Retina (tissue), 1 donor: ENCODE results near the gene CBFA2T3.

Experiments used
- DNase-seq: peaks from one replicate; pipeline ENCODE4 v3.0.0-alpha.2; 2016

Gene CBFA2T3

DNA sequence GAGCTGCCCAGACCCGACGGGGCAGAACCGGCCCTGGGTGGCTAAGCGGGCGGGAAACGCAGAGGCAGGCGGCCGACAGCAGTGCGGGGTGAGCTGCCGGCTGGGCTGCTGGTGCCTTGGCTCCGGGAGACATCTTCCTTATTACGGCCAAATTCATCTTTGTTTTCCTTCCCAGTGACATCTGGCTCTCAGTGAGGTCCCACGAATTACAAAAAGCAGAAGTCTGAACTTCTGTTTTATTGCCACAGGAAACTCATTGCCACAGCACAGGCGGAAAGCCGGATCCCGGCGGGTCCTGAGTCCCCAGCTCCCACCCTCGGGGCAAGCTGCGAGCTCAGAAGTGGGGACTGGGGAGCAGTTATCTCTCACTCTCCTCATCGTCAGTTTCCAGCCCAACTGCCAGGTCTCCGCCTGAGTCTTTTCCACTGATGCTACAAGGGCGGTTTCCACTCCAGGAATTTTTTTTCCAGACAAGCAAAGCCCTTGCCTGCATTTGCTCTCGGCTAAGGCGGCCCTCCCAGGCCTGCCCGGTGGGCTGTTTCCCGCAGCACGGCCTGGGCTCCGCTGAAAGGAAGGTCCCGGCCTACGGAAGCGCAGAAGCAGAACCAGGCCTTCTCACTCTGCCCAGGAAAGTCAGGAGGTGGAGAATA is 40.3 kb downstream of the CBFA2T3 start:
- DNase-seq: no peak

DNA sequence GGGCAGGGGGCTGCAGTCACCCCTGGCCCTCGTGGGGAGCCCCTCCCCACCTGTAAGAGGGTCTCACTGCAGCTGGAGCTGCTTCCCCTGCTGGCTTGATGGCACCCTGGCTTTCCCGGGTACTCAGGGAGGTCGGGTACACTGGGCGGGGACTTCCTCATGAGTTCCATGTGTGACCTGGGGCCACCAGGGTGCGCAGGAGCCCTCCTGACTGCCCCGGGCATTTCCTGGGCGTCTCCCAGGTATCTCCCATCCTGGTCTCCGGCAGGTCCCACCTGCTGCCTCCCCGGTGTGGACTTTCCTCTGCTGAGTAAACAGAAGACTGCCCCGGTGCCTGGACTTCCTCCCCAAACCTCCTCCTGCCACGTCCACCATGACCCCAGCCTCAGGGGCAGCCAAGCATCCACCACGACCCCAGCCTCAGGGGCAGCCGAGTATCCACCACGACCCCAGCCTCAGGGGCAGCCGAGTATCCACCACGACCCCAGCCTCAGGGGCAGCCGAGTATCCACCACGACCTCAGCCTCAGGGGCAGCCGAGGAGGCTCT is 40.9 kb downstream of the CBFA2T3 start:
- DNase-seq: no peak

DNA sequence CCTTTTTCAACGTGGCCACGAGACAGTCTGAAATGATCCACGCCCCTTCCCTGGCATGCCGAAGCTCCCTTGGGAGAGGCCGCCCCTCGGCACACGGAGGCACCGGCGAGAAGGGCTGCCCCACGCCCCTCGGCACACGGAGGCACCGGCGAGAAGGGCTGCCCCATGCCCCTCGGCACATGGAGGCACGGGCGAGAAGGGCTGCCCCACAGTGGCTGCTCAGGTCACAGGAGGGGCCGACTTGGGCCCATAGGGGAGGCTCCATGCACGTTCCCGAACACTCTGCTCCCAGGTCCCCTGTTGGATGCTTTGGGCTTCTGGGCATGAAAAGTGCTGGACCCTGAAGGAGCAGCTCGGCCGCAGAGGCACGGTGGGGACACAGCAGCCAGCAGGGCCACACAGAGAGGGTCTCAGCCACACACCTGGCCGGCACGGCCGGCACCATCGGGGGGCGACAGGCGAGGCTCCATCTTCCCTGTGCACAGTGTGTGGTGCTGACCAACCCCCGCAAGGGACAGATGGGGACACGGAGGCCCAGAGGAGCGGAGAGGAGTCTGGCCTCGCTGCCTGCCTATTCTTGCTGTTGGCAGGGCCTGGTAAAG is 42.8 kb downstream of the CBFA2T3 start:
- DNase-seq: no peak

DNA sequence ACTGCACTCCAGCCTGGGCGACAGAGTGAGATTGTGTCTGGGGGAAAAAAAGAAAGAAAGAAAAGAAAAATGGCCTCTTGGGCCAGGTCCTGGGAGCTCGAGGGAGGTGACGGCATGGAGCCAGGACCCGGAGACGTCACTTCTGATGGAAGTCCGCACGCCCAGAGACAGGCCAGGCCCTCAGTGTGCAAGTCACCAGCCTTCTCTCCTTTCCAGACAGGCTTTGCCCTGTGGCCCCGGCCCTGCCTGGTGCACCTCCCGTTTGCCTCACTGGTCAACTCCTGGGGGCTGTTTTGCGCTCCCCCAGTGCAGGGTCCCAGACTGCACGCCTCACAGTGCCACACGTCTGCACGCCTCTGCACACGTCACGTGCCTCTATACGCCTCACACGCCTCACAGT is 44.1 kb downstream of the CBFA2T3 start:
- no peak for DNase-seq

DNA sequence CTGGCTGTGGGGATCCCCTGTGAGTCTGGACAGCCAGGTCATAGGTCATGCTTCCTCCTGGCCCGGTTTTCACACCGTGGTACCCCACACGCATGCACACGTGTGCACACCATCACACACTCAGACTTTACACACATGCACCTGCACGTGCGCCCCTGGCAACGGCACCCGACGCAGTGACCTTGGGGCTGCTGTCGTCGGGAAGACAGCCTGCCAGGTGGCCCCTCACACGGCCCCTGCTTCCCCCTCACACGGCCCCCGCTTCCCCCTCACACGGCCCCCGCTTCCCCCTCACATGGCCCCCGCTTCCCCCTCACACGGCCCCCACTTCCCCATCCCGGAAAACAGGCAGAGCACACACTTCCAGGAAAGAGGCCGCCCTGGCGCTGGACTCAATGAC is 45.1 kb downstream of the CBFA2T3 start:
- DNase-seq: no peak

DNA sequence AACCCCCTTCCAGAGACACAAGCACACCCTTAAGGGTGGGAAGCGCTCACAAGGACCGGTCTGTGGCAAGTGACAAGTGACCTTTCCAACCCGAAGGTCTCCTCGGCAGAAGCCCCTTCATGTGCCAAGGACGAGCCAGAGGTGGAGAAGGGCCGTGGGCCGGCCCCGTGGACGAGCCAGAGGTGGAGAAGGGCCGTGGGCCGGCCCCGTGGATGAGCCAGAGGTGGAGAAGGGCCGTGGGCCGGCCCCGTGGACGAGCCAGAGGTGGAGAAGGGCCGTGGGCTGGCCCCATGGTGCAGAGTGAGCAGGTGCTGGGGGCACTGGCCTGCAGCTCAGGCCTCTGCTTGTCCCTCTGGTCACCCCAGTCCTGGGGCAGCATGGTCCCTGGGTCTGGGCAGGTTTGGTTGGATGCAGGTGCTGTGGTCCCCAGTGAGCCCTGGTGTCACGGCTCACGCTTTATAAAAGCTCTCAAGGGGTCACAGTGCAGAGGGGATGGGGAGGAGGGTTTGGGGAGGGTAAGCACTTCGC is 45.6 kb downstream of the CBFA2T3 start:
- DNase-seq: no peak

DNA sequence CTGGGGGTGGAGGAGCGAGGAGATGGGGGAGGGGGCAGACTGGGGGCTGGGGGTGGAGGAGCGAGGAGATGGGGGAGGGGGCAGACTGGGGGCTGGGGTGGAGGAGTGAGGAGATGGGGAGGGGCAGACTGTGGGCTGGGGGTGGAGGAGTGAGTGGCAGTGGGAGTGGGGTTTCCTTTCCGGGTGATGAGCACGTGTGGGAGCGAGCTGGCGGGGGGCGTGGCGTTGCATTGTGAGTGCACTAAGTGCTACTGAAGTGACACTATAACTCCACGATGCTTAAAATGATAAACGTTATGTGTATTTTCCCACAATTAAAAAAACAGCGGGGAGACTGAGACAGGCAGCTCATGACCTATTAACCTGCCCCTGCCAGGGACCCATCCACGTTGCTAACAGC is 46.3 kb downstream of the CBFA2T3 start:
- DNase-seq: no peak

DNA sequence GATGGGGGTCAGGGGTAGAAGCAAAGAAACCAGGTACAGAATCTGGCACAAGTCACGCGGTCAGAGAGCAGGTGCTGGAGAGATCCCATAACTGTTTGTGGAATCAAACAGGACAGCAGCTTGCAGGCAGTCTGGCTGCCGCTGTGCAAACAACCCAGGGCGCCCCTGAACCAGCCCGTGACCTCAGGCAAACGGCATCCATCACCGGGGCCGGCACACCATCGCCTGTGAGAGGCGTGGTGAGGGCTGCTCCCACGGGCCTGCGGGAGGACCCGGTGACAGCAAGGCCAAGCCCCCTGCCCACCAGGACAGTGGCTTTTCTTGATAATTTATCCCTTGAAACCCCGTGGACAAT is 47.9 kb downstream of the CBFA2T3 start:
- DNase-seq: no peak

DNA sequence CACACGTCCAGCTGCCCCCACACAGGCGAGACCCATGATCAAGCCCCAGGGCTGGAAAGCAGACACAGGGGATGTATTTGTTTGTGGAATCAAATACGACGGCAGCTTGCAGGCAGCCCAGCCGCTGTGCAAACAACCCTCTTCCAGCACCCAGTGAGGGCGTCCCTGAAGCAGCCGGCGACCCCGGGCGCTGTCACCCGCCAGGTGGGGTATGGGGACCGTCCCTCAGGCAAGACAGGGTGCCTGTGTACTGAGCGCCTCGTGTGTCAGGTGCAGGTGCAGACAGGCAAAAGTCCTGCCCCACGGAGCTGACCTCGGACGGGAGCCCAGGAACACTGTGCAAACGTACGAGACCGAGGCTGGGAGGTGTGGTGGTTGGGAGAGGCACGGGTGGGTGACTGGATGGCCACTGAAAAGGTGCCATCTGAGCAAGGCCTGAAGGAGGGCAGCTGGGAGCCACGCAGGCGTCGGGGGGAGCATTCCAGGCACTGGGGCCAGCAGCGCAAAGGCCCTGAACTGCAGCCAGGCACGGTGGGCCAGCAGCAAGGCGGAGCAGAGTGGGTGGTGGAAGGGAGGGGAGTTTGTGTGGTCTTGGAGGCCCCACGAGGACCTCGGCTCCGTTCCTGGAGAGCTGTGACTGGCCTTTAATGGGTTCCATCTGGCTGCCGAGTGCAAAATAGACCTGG is 48.5 kb downstream of the CBFA2T3 start:
- DNase-seq: no peak

DNA sequence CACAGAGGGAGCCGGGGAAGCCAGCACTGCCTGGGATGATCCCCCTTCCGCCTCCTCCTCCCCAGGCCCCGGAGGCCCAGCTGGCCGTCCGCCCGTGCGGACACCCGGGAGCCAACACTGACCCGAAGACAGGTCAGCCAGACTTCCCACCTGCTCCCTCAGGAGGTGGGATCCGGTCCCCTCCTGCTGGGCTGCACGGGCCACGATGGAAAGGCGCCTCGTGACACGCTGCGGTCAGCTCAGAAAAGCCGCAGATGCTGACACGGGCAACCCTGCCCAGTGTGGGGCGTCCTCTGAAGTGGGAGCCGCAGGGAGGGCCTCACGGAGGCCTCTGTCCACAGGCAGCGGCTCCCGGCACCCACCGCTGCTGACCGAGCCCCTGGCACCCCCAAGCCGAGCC is 49.3 kb downstream of the CBFA2T3 start:
- DNase-seq: no peak

DNA sequence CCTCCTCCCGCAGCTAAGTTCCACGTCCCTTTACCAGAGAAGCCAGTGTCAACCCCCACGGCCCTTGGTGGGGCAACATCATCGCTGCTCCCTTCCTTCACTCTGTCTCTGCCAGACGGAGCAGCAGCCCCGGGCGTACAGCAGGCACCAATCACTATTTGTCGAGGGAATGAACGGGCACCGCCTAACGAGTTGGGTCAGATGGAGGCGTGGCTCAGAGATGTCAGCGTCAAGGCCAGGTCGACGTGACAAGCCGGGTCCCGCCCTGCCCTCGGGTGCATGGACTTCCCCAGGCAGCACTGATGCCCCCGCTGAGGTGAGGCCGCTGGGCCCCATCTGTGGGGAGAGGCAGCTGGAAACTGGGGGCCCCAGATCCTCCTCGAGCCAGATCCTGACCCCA is 50.0 kb downstream of the CBFA2T3 start:
- DNase-seq: no peak

DNA sequence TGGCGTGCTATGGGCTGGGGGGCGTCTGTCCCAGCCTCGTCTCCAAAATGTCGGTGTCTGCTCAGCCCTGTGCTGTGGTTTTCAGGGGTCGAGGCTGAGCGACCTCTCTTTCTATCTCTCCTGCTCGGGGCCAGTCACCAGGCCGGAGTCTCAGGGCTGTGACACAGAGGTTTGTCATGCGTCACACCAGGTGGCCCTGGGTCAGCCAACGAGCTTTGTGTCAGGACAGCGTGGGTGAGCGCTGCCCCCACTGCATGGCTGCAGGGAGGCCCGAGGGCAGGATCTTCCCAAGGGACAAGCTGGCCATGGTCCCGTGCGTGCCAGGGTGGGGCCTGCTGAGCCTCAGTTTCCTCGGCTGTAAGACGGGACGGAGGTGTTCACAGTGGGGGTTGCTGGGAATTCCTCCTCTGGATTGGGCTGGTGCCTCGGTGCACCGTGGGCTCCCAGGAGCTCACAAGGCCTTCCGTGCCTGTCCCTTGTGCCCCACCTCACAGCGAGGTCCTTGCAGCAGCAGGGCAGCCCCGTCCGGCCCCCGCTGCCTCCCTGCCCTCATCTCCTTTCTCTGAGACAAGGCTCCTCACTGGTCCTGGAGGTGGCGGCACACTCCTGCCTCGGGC is 50.5 kb downstream of the CBFA2T3 start:
- DNase-seq: no peak

DNA sequence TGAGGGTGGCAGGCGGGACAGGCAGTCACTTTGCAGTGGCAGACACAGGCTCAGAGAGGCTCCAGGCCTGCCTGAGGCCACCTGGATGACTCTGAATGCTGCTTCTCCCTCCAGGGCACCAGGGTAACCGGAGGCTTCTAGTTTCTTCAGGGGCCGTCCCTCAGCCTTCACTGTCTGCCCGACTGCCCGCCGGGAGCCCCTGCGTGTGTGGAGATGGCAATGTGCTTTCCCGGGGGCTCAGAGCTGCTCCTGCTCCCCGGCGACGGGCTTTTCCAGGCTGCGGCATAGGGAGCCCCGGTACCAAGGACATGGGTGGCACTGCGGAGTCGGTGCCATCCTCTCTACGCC is 51.5 kb downstream of the CBFA2T3 start:
- DNase-seq: no peak

DNA sequence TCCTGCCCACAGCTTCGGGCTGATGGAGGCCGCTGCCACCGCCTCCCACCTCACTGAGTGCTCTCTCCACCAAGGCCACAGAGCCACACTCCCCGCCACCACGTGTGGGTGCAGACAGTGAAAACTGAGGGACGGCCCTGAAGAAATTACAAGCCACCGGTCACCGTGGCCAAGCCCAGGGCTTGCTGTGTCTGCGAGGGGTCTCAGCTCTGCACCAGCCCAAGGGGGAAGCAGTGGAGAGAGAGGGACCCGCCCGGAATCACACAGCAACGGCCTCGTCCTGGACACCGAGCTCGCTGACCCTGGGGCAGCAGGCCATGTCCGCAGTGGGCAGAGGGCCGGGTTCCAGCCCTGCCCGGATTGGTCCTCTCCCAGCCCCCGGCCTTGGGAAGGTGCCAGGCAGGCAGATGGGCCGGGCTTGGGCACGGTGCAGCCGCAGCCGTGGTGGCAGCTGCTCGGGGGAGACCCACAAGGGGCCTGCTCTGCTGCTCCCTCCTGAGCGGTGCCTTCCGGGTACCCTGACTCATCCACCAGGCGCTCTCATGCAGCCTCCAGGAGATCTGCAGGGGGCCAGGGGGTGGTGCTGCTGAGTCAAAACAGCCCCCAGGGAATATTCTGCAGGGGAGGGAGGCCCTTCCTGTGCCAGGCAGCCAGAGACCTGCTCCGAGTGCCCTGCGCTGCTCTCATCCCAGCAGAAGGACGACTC is 52.0 kb downstream of the CBFA2T3 start:
- no peak for DNase-seq

DNA sequence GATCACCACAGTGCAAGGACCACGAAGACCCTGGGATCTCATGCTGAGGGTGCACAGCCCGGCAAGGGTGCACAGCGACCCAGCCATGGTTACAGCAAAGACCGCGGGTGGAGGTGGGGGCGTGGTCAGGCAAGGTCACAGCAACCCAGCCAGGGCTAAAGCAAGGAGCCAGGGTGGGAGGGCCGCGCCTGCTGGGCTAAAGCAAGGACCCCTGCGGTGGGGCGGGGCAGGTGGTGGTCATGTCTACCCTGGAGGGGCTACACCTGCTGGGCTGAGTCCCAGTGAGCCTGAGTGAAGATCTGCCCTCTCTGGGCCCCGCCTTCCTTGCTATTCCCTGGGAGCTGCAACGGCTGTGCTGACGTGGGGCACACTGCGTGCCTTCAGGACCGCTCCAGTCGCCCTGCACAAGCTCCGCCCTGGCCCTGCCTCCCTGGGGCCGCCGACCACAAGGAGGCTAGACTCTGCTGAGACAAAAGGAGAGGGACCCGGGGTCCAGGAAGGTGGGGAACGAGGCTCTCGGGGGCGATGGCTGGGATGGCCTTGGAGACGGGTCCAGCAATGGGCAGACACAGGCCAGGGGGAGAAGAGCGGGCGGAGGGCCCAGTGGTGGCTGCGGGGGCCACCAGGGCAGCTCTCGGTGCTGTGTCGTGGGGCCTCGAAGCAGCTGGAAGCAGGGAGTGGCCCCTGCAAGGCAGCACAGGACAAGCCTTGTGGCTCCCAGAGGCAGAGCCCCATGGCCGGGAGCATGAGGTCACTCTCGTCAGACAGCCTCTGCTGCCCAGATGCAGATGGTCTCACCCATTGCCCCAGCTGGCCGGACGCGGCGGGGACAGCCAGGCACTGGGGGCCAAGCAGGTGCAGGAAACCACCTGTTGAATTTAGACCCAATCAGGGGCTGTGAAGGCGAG is 52.8 kb downstream of the CBFA2T3 start:
- DNase-seq: no peak

DNA sequence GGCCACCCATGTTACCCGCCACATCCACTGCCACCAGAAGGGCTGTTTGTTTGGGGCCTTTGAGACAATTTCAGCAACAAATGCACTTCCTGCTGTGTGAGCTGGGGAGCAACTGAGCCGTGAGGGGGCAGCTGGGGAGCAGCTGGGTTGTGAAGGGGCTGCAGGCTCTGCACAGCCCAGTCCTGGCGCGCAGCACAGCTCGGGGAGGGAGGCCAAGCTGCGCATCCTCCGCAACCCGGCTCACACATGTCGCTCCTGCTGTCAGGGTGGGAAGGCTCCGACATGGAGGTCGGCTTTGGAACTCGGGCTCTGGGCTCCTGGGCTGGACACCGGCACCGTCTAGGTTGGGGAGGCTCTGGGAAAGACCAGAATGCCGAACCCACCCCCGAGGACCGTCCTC is 53.6 kb downstream of the CBFA2T3 start:
- no peak for DNase-seq

DNA sequence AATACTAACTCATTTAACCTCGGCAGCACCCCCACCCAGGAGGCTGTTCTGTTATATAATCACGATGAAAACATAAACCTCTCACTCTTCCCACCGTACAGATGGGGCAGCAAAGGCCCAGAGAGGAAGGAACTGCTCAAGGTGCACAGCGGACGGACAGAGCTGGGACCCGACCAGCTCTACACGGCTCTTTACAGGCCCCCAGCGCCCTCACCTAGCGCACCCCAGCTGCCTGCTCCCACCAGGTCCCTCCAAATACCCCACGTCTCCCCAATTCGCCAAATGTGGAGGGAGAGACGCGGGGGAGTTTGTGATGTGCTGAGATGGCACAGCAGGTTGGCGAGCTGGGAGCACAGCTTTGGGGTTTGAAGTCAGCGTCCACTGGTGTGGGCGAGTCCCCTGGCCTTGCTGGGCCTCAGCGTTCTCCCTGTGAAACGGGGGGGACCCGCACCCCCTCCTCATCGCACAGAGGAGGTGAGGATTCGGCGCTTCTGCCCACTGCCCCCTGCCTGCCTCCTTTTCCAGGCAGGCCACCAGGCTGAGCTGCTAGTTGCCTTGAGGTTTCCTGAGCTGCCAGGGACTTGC is 54.1 kb downstream of the CBFA2T3 start:
- no peak for DNase-seq

DNA sequence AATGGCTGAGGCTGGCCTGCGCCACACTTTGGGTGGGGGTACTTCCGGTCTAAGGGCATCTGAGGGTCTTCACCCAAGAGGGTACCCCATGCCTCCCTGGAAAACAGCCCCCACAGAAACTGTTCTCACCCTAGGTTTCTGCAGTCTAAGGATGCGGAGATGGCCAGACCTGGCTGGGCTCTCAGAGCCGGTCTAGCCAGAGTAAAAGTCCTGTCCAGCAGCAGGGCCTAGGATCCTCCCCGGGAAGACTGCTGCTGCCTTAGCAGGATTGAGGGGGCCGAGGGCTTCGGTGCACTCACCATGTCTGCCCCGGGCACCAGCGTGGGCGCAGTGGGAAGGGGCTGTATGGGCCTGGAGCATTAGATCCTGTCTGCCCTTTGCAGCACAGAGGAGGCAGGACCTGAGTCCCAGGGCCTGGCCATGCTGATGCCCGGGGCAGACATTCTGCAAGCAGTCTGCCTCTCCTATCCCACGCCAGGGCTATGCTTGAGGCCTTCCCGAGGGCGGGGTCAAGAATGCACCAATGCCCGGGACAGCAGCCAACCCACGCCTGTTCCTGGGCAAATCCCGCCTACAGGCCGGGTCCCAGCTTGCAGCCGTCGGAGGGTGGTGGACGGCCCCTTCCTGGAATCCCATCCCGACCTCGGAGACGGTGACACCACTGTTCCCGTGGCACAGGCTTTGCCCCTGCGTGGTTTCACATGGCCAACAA is 54.7 kb downstream of the CBFA2T3 start:
- no peak for DNase-seq

DNA sequence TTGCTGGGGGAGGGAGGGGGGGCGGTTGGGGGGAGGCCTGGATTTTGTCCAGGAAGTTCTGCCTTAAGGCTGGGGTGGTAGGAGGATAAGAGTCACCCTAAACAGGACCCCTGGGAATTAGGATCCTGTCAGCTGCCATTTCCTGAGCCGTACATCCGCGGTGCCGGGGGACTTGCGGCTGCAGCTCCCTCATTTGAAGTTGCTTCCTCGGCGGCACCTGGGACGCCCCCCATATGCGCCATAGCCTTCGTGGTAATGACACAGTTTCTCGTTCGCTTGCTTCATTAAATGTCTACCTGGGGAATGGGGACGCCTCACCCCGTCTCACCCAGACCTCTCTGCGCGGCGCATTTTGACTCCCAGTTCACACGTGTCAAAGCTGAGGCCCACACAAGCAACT is 55.4 kb downstream of the CBFA2T3 start:
- no peak for DNase-seq

DNA sequence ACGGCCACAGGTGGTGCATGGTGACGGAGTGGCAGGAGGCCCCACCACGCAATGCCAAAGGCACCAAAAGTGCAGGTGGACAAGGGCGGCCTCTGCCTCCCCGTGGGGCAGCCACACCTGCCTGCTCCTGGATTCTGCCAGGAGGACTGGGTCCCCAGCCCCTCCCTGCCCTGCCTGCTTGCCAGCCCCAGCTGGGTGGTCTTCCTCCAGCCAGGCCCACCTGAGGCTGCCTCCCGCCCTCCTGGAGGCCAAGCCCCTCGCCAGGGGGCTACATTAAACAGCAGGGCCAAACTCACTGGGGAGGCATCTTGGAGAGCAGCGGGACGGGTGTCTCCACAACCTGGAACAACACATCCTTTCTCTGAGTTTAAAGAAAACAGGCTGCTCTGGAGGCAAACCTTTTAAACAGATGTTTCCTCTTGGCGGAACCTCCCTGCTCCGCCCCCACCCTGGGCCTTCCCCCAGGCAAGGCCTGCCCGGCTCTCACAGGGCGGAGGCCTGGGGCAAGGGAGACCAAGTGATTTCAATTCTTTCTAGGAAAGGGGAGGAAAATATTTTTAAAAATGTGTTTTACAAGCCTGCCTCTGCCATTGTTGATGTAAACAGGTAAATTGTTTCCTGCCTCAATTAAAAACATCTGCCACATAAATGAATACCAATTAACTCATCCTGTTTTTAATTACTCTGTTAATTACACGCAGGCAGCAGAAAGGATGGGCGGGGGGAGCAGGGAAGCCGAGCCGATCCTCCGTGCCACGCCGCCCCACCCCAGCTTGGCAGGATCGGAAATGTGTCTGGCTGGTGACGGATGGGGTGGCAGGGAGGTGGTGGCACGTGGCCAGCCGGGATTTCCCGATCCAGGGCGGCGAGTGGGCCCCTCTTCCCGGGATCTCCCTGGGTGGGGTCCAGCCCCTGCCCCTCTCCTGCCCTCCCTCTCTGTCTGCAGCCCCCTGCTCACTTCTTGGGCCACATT is 56.1 kb downstream of the CBFA2T3 start:
- DNase-seq: no peak
